ENCODE results near the gene CYP2A6.
"Not testable (repeated sequence)": the region's sequence is repeated elsewhere in the genome, so short reads cannot be mapped to it uniquely, and the experiment has no call there.

- TF ChIP-seq, protein P1, sequence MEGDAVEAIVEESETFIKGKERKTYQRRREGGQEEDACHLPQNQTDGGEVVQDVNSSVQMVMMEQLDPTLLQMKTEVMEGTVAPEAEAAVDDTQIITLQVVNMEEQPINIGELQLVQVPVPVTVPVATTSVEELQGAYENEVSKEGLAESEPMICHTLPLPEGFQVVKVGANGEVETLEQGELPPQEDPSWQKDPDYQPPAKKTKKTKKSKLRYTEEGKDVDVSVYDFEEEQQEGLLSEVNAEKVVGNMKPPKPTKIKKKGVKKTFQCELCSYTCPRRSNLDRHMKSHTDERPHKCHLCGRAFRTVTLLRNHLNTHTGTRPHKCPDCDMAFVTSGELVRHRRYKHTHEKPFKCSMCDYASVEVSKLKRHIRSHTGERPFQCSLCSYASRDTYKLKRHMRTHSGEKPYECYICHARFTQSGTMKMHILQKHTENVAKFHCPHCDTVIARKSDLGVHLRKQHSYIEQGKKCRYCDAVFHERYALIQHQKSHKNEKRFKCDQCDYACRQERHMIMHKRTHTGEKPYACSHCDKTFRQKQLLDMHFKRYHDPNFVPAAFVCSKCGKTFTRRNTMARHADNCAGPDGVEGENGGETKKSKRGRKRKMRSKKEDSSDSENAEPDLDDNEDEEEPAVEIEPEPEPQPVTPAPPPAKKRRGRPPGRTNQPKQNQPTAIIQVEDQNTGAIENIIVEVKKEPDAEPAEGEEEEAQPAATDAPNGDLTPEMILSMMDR (conservative IDR thresholded peaks at IDR 0.05): not testable (repeated sequence)
- TF ChIP-seq EZH2 (IDR thresholded peaks at IDR 0.05; ENCODE audit: low read depth): not testable (repeated sequence)
These were observed 31.5 kb downstream of the CYP2A6 start for GRCh38 chr19:40818480-40819399.

All from PC-9 (cell line).